Measurements from ENCODE around the gene PNO1.

The PNO1 gene

DNA sequence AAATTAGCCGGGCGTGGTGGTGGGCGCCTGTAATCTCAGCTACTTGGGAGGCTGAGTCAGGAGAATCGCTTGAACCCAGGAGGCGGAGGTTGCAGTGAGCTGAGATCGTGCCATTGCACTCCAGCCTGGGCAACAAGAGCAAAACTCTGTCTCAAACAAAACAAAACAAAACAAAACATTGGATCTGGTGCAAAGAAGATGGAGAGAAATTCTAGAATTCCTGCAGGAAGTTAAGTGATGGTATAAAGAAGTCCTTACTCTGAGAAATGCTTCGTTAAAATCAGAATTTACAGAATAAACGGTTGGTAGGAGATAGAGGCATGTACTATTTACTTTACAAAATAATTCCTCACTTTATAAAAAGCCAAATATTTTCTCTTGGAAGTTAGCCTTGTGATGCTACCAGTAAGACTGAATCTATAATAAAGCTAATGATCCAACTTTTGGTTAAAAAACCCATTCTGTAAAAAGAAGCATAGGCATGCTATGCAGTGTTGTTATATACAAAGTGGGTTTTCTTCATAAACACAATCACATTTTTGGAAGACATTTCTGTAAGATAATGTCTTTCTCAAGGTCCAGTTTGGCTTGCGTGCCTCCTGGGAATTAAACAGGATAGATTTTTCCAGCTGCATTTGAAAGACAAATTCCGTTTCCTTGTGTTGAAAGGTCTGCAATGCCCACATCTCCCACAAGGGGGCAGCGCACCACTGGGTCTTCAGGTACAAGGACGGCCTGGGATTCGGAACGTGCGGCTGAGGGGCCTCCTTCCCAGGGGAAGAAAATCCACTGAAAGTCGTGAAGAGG, 35.6 kb upstream of the PNO1 start:
- POLR2A ChIA-PET: interaction anchor here (1.3 kb wide), 1 partner anchor 59 kb away, joined by 4 read pairs; the partner anchor contains the start of gene C1D
- TF ChIP-seq ZNF175 (tag by site-specific recombination; IDR thresholded peaks at IDR 0.05) (no peak), ZNF202 (tag by site-specific recombination; IDR thresholded peaks at IDR 0.05; ENCODE audit: borderline replicate concordance) (no peak), IKZF3 (tag by site-specific recombination; IDR thresholded peaks at IDR 0.05) (peak; percentile 89), SCRT2 (tag by site-specific recombination; IDR thresholded peaks at IDR 0.05) (no peak), ZNF302 (tag by site-specific recombination; IDR thresholded peaks at IDR 0.05; ENCODE audit: low read depth) (no peak), ZNF48 (tag by site-specific recombination; IDR thresholded peaks at IDR 0.05) (no peak), ZNF132 (tag by site-specific recombination; IDR thresholded peaks at IDR 0.05; ENCODE audit: borderline replicate concordance) (no peak), ZNF571 (tag by site-specific recombination; IDR thresholded peaks at IDR 0.05) (no peak), ZNF654 (tag by site-specific recombination; IDR thresholded peaks at IDR 0.05; ENCODE audit: low read depth) (peak; percentile 74), ZNF707 (tag by site-specific recombination; IDR thresholded peaks at IDR 0.05) (no peak), ZBTB17 (tag by site-specific recombination; IDR thresholded peaks at IDR 0.05) (0 out of 2 replicates have a peak, but pooled peaks have one; percentile 46)
- TF ChIP-seq, protein P1, sequence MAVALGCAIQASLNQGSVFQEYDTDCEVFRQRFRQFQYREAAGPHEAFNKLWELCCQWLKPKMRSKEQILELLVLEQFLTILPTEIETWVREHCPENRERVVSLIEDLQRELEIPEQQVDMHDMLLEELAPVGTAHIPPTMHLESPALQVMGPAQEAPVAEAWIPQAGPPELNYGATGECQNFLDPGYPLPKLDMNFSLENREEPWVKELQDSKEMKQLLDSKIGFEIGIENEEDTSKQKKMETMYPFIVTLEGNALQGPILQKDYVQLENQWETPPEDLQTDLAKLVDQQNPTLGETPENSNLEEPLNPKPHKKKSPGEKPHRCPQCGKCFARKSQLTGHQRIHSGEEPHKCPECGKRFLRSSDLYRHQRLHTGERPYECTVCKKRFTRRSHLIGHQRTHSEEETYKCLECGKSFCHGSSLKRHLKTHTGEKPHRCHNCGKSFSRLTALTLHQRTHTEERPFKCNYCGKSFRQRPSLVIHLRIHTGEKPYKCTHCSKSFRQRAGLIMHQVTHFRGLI (tag by site-specific recombination; IDR thresholded peaks at IDR 0.05): no peak
- TF ChIP-seq, protein P2, sequence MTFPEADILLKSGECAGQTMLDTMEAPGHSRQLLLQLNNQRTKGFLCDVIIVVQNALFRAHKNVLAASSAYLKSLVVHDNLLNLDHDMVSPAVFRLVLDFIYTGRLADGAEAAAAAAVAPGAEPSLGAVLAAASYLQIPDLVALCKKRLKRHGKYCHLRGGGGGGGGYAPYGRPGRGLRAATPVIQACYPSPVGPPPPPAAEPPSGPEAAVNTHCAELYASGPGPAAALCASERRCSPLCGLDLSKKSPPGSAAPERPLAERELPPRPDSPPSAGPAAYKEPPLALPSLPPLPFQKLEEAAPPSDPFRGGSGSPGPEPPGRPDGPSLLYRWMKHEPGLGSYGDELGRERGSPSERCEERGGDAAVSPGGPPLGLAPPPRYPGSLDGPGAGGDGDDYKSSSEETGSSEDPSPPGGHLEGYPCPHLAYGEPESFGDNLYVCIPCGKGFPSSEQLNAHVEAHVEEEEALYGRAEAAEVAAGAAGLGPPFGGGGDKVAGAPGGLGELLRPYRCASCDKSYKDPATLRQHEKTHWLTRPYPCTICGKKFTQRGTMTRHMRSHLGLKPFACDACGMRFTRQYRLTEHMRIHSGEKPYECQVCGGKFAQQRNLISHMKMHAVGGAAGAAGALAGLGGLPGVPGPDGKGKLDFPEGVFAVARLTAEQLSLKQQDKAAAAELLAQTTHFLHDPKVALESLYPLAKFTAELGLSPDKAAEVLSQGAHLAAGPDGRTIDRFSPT (tag by site-specific recombination; IDR thresholded peaks at IDR 0.05): no peak
- TF ChIP-seq, protein P3, sequence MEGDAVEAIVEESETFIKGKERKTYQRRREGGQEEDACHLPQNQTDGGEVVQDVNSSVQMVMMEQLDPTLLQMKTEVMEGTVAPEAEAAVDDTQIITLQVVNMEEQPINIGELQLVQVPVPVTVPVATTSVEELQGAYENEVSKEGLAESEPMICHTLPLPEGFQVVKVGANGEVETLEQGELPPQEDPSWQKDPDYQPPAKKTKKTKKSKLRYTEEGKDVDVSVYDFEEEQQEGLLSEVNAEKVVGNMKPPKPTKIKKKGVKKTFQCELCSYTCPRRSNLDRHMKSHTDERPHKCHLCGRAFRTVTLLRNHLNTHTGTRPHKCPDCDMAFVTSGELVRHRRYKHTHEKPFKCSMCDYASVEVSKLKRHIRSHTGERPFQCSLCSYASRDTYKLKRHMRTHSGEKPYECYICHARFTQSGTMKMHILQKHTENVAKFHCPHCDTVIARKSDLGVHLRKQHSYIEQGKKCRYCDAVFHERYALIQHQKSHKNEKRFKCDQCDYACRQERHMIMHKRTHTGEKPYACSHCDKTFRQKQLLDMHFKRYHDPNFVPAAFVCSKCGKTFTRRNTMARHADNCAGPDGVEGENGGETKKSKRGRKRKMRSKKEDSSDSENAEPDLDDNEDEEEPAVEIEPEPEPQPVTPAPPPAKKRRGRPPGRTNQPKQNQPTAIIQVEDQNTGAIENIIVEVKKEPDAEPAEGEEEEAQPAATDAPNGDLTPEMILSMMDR (tag by site-specific recombination; IDR thresholded peaks at IDR 0.05): peak; percentile 80
- H3K4me3 ChIP-seq (ENCODE audit: low read depth, low read length): no peak overlapping the region
- no peaks in the 10 kb centered on the region for H3K36me3 ChIP-seq (ENCODE audit: control insufficient read depth in 2 of 2, insufficient read depth in 1 of 2, low read length in 2 of 2)
- no peak overlapping the region for H3K27ac ChIP-seq (ENCODE audit: extremely low read depth, low read depth, low read length)
- peaks cover 6% of the 10 kb centered on the region; the same call in 1 of the 2 replicates for H3K4me1 ChIP-seq (ENCODE audit: control insufficient read depth, insufficient read depth, low read length)
- H3K9me3 ChIP-seq (ENCODE audit: control insufficient read depth, insufficient read depth, low read depth, low read length): no peaks in the 10 kb centered on the region
- CTCF ChIA-PET: interaction anchor here (0.5 to 2.9 kb wide), 41 partner anchors 9 to 388 kb away, joined by 3 to 31 read pairs (median 5); no protein-coding TSS in a partner anchor

DNA sequence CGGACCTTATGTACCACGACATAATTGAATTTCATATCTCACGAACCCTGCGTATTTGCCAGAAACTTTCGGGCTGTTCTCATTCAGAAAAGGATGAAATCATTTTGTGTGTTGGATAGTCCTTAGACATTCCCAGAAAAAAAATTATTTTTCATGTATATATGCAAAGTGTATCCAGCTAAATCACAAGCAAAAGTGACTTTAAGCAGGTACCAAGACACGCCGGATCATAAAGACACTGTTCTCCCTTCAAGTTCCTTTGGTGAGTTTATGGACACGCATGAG, 35.1 kb upstream of the PNO1 start:
- no peak overlapping the region for H3K4me3 ChIP-seq (ENCODE audit: low read depth, low read length)
- H3K4me1 ChIP-seq (ENCODE audit: control insufficient read depth, insufficient read depth, low read length): peaks cover 6% of the 10 kb centered on the region; the same call in 1 of the 2 replicates
- no peaks in the 10 kb centered on the region for H3K9me3 ChIP-seq (ENCODE audit: control insufficient read depth, insufficient read depth, low read depth, low read length)
- ChIA-PET CTCF (interaction anchor here (0.7 to 2.9 kb wide), 34 partner anchors 9 to 388 kb away, joined by 3 to 31 read pairs (median 5); no protein-coding TSS in a partner anchor), POLR2A (interaction anchor here (1.3 kb wide), 1 partner anchor 60 kb away, joined by 4 read pairs; the partner anchor contains the start of gene C1D)
- no peak overlapping the region for H3K27ac ChIP-seq (ENCODE audit: extremely low read depth, low read depth, low read length)
- no peaks in the 10 kb centered on the region for H3K36me3 ChIP-seq (ENCODE audit: control insufficient read depth in 2 of 2, insufficient read depth in 1 of 2, low read length in 2 of 2)
- TF ChIP-seq ZNF335 (tag by site-specific recombination; conservative IDR thresholded peaks at IDR 0.05): peak; percentile 52
- TF ChIP-seq, protein P4, sequence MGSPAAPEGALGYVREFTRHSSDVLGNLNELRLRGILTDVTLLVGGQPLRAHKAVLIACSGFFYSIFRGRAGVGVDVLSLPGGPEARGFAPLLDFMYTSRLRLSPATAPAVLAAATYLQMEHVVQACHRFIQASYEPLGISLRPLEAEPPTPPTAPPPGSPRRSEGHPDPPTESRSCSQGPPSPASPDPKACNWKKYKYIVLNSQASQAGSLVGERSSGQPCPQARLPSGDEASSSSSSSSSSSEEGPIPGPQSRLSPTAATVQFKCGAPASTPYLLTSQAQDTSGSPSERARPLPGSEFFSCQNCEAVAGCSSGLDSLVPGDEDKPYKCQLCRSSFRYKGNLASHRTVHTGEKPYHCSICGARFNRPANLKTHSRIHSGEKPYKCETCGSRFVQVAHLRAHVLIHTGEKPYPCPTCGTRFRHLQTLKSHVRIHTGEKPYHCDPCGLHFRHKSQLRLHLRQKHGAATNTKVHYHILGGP (tag by site-specific recombination; IDR thresholded peaks at IDR 0.05): no peak
